MM.1S (cell line): Measurements from ENCODE around the gene ZFP2.

Source experiments
- CTCF ChIP-seq: fragments of 300-600 bp; sonication (generic); IDR thresholded peaks from 2 replicates; pipeline ENCODE4 v1.5.1; 2016; ENCODE audit warnings: antibody characterized with exemption, low read length, mixed read lengths
- EZH2phosphoT487 ChIP-seq: fragments of 300-600 bp; sonication (generic); IDR thresholded peaks from 2 replicates; pipeline ENCODE4 v1.6.1; 2018; ENCODE audit warnings: antibody characterized with exemption, low read length

GRCh38 chr5:178869577-178869976 lies 26.1 kb upstream of the ZFP2 start:
- TF ChIP-seq CTCF (no peak), EZH2phosphoT487 (no peak)
